ENCODE data around the gene DEPDC5. TPM values are rescaled to one million over a fixed set of nuclear protein-coding genes. Genes with fewer than 3 reads are reported as not detected.

Gene DEPDC5
- total RNA-seq, 1 experiment from 2014 or later, result 28.1 TPM

GRCh38 chr22:31852691-31853421 is 99.0 kb downstream of the DEPDC5 start:
- no peak for TF ChIP-seq CTCF (conservative IDR thresholded peaks at IDR 0.05)
- TF ChIP-seq EZH2 (IDR thresholded peaks at IDR 0.05; ENCODE audit: low read depth), result no peak
- H3K4me2 ChIP-seq, result no peak overlapping the region
- H3K36me3 ChIP-seq (ENCODE audit: low read depth), result no peaks in the 10 kb centered on the region
- BruUV-seq (replicated peaks), result no TSS peak
- ChIA-PET CTCF (no interaction called here), POLR2A (ENCODE audit: unreplicated experiment) (no interaction called here)
- H3K27ac ChIP-seq, result no peak overlapping the region
- no peak overlapping the region for H3K4me3 ChIP-seq
- no peaks in the 10 kb centered on the region for H3F3A ChIP-seq (ENCODE audit: insufficient read depth, low read depth)
- no peaks in the 10 kb centered on the region for H3K9me2 ChIP-seq (ENCODE audit: insufficient read depth)
- no peak for DNase-seq
- no peaks in the 10 kb centered on the region for H4K20me1 ChIP-seq (ENCODE audit: insufficient read depth)
- intact Hi-C loops (cut with micrococcal nuclease; ENCODE audit: unreplicated experiment), result no loop called here
- H2AFZ ChIP-seq, result no peak overlapping the region
- no peaks in the 10 kb centered on the region for H3K79me2 ChIP-seq (ENCODE audit: low read depth)
- H3K9me3 ChIP-seq (ENCODE audit: insufficient read depth, low read depth), result no peaks in the 10 kb centered on the region
- H3K27me3 ChIP-seq (ENCODE audit: insufficient read depth, low read depth), result no peaks in the 10 kb centered on the region
- H3K4me1 ChIP-seq (replicated peaks; ENCODE audit: insufficient read depth), result no peaks in the 10 kb centered on the region

GRCh38 chr22:31853736-31854495 is 100.1 kb downstream of the DEPDC5 start:
- CTCF ChIA-PET, result no interaction called here

GRCh38 chr22:31857247-31857646 is 103.4 kb downstream of the DEPDC5 start:
- intact Hi-C loops (cut with micrococcal nuclease; ENCODE audit: unreplicated experiment), result no loop called here
- Histone ChIP-seq H3K4me2 (no peak overlapping the region), H3K4me1 (replicated peaks; ENCODE audit: insufficient read depth) (no peaks in the 10 kb centered on the region), H3K4me3 (no peak overlapping the region), H3K9me3 (ENCODE audit: insufficient read depth, low read depth) (no peaks in the 10 kb centered on the region), H3K27me3 (ENCODE audit: insufficient read depth, low read depth) (no peaks in the 10 kb centered on the region), H3K27ac (no peak overlapping the region), H3K36me3 (ENCODE audit: low read depth) (no peaks in the 10 kb centered on the region), H3K79me2 (ENCODE audit: low read depth) (no peaks in the 10 kb centered on the region), H3K9me2 (ENCODE audit: insufficient read depth) (no peaks in the 10 kb centered on the region), H4K20me1 (ENCODE audit: insufficient read depth) (no peaks in the 10 kb centered on the region), H2AFZ (no peak overlapping the region), H3F3A (ENCODE audit: insufficient read depth, low read depth) (no peaks in the 10 kb centered on the region; the same call in 1 of the 2 replicates)
- POLR2A ChIA-PET (ENCODE audit: unreplicated experiment), result no interaction called here
- no peak for TF ChIP-seq CTCF (conservative IDR thresholded peaks at IDR 0.05)
- TF ChIP-seq EZH2 (IDR thresholded peaks at IDR 0.05; ENCODE audit: low read depth), result no peak
- no peak for DNase-seq
- CTCF ChIA-PET, result no interaction called here
- no TSS peak for BruUV-seq (replicated peaks)

More at GRCh38 chr22:31853736-31854495, 100.1 kb downstream of the DEPDC5 start:
- no peaks in the 10 kb centered on the region for H4K20me1 ChIP-seq (ENCODE audit: insufficient read depth)
- H3K9me2 ChIP-seq (ENCODE audit: insufficient read depth), result no peaks in the 10 kb centered on the region
- no peak overlapping the region for H3K4me2 ChIP-seq
- H3K27me3 ChIP-seq (ENCODE audit: insufficient read depth, low read depth), result no peaks in the 10 kb centered on the region
- H3K4me1 ChIP-seq (replicated peaks; ENCODE audit: insufficient read depth), result no peaks in the 10 kb centered on the region
- DNase-seq, result no peak
- no peaks in the 10 kb centered on the region for H3K9me3 ChIP-seq (ENCODE audit: insufficient read depth, low read depth)
- H3K4me3 ChIP-seq, result no peak overlapping the region
- no peak overlapping the region for H3K27ac ChIP-seq
- H3F3A ChIP-seq (ENCODE audit: insufficient read depth, low read depth), result no peaks in the 10 kb centered on the region
- H2AFZ ChIP-seq, result no peak overlapping the region
- no peaks in the 10 kb centered on the region for H3K79me2 ChIP-seq (ENCODE audit: low read depth)
- no TSS peak for BruUV-seq (replicated peaks)
- TF ChIP-seq CTCF (conservative IDR thresholded peaks at IDR 0.05), result no peak
- no peak for TF ChIP-seq EZH2 (IDR thresholded peaks at IDR 0.05; ENCODE audit: low read depth)
- no peaks in the 10 kb centered on the region for H3K36me3 ChIP-seq (ENCODE audit: low read depth)
- POLR2A ChIA-PET (ENCODE audit: unreplicated experiment), result no interaction called here
- intact Hi-C loops (cut with micrococcal nuclease; ENCODE audit: unreplicated experiment), result no loop called here

Measured in PC-9 (cell line).